GM12892 (cell line): ENCODE measurements around the gene SORCS2.

Experiments
- POLR2A ChIP-seq: IDR thresholded peaks from 2 replicates; pipeline ENCODE4 v1.6.1; 2011; ENCODE audit warnings: low read depth, low read length, control low read depth
- TAF1 ChIP-seq: IDR thresholded peaks from 2 replicates; pipeline ENCODE4 v1.6.1; 2011; ENCODE audit warnings: low read depth, mild to moderate bottlenecking, control low read depth, low read length, borderline replicate concordance

DNA sequence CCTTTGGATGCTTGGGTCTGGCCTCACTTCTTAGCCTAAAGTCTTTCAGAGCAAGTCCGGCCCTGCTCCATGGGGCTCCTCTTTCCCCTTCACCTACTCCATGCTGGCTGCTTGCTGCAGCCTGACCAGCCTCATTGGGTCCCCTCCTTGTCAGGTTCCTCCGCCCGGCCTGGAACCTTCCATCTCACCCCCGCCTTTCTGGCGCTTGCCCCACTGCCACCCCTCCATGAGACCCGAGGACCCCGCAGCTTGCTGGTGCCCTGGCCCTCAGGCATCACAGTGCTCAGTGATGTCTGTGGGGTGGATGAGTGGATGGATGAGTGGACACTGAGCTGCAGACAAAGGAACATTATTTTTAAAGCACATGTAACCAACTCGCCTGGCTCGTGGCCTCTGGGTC, 24.7 kb downstream of the SORCS2 start:
- TF ChIP-seq TAF1 (no peak), POLR2A (no peak)
